Colon (tissue), 2 donors: ENCODE measurements around the gene NCKAP5.

Source experiments
- FAIRE-seq: peaks from 2 replicates; lab custom pipeline; 2012; peaks lifted over from hg19 to GRCh38; lab: Jason Lieb, UNC
- donor health status: control.
- donor health status: control.

NCKAP5 gene

DNA sequence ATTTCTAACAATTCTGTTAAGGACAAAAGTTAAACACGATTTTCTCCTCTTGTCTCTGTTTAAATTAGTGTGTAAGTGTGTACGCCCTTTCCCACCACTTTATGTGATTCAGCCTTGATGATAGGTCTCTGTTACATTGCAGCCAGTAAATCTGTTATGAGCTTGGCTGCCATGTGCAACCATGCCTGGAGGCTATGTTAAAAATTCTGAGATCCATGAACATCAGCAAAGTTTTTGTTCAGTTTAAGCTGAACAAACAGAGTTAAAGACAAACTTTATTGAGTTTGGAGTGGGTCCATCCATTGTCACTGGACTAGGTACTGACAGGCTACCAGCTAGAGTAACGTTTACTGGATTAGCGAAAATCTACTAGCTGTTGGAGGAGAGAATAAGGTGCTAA, 110.4 kb downstream of the NCKAP5 start:
- no peak for FAIRE-seq

DNA sequence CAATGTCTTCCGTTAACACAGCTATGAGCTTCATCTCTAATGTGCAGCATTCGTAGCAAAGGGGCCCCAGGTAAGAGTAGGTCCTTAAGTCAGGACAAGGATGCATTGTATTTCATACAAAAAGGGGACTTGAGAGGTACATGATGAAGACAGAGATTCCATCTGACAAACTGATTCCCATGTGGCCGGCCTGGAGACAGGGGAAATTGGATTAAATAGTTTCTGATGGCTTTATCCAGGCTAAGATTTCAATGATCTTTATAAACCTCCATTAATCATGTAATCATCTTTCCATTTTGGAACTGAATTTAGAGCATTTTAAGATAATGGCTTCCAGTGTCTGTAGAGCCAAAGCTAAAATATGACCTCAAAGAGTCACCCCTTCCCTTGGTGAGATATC, 111.3 kb downstream of the NCKAP5 start:
- no peak for FAIRE-seq

DNA sequence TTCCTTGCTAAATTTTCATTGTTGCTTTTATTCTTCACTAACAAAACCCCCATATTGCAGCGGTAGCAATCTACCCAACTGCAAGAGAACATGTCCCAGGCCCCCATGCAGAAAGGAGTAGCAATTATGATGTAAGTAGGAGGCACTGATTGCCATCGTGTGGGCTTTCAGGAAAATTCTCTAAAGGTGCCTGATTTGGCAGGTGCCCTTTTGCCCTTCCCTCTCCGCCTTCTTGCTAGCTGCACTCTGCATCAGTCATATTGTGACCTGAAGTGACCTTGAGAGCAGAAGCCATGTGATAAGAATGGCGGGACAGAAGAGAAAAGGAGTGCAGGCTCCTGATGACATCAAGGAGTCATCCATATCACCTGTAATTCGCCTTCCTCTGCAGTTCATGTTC, 112.1 kb downstream of the NCKAP5 start:
- FAIRE-seq: no peak

DNA sequence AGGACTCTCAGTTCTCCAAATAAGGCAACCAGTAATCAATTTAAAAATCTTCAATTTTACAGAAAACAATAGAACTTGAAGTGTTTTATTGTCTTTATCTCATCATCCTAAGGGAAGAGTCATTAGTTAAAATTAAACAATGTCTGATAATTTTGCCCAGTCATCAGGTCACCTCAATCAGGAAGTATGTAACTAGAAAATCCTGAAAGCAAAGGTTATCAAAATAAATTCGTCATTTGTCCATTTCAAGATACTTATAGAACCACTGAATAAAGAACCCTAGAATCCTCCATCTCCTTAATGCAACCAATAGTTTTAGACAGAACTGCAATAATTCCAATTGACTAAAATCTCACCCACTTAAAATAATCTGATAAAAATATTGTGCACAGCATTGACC, 115.2 kb downstream of the NCKAP5 start:
- no peak for FAIRE-seq

DNA sequence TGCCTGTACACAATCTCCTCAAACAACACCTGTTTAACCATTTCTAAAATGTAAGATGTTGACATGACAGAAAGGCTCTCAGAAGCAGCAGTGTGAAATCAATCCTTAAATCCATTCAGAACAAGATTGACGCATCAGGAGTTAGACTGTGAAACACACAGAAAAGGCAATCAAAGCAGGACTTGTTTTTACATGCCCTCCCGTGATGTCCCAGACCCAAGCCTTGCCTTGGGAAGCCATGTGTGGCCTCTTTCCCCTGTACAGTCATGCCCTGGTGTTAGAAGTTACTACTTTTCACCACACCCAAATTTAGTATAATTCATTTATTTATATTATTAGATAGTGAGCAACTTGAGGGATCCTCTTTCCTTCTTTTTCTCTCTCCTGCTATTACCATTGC, 115.7 kb downstream of the NCKAP5 start:
- no peak for FAIRE-seq

DNA sequence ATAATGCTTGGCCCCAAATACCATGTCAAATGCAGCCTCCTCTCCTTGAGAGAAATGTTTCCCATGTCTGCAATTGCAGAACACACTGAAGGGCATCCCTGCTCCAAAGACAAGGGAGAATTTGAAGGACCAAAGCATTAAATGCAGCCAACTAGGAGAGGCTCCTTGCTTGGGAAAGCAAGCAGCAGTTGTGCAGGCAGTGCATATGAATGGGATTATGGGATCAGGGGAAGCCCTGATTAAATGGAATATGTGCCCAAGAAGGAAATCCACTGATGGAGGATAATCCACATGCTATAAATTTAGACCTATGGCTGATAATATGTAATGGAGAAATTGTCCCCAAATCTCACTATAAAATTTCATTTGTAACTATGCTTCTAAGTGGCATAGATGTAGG, 116.1 kb downstream of the NCKAP5 start:
- FAIRE-seq: no peak

DNA sequence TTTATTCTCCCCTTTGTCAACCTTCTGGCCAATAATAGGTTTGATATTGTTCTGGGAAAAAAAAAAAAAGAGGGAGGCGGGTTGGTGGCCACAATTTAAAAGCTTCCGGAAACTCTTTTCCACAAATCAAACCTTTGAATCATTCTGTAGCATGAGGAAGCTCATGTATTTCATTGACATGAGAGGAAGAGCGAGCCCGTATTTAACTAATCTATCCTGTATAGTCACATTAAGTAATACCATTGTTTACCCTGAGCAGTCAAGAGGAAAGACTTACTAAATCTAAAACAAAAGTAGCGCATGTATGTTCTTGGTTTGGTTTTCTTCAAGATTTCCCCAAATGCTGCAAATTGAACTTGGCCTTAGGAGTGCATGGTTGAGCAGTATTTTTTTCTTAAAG, 120.1 kb downstream of the NCKAP5 start:
- no peak for FAIRE-seq

DNA sequence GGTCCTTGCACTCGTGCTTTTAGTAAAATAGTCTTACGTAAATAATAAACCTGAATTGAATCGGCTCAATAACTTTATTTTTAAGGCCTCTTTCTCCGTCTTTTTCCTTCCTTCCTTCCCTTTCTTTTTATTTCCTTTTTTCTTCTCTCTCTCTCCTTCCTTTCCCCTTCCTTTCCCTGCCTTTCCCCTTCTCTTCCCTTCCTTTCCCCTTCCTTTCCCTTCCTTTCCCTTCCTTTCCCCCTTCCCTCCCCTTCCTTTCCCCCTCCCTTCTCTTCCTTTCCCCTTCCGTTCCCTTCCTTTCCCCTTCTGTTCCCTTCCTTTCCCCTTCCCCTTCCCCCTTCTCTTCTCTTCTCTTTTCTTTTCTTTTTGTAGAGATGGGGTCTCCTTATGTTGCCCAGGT, 121.0 kb downstream of the NCKAP5 start:
- FAIRE-seq: no peak

DNA sequence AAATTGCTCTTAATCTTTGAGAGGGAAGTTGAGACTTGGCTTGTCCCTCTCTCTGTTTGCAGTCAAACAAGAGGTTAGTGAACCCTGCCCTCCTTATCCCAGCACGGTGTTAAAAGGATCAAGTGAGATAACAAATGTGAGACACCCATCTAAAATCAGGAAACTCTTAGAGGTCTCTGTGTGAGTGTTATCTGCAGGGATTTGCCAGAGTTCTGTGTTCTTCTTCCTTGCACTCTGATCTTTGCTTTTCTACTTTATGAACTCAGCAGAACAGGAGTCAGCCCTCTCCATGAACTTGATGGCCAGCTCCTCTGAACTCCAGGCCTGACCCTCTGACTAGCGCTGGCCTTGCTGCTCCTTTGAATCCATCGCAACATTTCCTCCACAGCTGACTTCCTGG, 123.8 kb downstream of the NCKAP5 start:
- no peak for FAIRE-seq

DNA sequence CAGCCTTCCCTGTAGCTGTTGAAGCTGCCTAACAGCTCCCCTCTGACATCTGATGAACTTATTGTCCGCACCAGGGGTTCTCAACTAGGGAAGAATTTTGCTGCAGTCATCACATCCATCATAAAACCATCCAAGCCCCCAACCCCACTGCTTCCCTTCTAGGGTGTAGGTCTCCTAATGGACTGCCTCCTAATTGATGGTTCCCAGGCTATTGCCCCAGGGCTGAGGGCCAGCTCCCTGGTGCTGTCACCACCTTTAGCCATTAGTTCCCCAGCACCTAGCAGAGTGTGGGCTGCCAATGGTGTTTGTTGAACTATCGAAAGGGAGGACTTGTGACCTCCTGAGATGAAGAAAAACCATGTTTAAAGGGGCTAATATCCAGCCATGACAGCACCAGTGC, 125.9 kb downstream of the NCKAP5 start:
- FAIRE-seq: no peak

DNA sequence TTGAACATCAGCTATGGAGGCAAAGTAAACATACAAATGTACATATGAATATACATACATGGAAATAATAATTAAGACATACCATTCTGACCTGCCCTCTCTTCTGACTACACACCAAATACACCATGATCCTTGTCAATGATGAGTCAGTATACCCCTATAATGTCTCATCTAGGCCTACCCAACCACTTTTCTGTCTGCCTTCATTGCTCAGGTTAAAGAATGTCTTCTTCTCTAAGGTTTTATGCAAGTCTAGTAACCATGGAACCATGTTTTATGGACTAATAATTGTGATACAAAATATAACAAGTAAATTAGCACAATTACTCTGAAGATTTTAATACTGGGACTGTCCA, 128.7 kb downstream of the NCKAP5 start:
- FAIRE-seq: no peak

DNA sequence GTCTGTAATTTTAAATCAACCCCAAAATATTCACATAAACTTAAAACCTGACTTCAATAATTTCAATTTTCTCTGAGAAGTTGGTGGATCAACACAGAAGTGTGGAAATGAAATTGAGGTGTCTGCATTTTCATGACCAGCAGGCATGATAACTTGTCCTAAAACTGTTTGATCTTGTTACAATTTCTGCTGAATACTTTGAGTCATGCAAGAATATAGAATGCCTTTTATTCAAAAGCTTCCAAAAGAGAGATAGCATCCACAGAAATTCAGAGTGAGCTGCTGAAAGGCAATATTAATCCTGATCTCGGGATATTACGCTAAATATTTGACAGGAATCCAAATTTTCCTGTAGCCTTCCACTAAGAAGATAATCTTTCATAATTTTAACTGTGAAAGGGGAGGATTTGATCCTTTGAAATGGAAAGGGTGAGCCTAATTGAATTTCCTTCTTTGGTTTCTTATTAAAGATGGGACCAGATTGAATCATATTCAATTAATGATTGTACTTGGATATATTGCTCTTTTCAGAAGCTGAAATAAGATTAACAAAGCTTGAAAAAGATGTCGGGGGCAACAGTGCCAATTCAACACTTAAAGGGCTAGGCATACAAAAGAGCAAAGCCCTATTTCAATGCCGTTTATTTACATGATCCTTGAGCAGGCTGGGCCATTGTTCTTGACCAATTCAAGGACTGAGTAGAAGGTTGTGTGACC, 129.3 kb downstream of the NCKAP5 start:
- no peak for FAIRE-seq

DNA sequence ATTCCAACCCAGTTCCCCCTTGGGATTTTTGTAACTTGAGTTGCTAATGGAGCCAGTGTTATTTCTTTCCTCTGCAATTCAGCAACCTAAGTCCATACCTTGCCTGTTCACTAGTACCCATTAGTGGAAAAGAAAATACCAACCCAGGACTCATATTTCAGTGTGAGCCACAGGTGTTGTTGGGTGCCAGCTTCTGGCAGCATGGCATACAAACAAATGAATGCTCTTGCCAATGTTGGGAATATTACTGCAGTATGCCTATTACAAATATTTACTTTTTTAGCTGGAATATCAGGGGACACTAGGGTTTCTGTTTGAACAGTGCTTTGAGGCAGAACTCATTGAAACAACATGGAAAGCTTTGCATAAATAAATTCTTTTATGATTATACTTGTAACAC, 130.2 kb downstream of the NCKAP5 start:
- FAIRE-seq: no peak

DNA sequence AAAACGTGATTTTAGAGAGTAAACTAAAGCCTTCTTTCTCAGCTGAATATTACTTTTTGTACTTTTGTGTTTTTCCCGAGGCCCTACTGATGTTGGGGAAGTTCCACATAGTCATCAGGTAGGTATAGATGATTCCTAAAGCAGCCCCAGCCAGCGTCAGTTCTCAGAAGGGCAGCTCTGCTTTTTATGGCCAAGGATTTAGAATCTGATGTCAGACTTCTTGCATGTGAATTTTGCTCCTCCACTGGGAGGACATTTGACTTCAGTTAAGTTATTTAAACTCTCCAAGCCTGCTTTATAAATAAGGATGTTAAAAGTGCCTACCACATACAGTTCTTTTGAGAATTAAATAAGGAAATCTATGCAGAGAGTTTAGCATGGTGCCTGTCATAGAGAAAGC, 130.8 kb downstream of the NCKAP5 start:
- no peak for FAIRE-seq

DNA sequence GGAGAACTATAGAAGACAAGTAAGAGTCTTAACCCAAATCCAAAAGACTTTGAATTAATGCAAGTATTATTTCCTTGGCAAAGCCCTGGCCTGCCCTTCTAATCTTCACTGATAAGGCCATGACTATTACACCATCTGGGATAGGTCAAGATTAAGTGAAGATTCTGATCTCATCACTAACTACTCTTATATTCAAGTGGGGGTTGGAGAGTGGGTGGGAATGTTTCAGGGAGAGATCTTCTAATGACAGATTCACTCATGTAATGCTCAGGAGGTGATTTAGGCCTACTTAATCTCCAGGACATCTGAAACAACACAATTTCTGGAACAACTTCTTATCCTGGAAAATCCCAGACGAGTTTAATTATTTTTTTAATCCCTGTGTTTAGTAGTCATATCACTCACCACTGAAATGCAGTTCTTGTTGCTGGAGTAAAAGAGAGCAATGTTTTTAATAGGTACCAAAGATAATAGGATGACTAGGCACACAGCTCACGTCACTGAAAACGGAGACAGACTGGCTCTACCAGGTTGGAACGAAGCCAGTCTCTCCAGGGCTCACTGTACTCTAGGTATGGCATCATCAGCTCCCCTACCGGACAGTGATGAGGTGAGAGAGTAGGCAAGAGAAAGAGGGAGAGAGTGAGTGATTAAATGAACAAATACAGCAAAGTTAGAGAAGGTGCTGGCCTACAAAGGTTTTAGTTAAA, 133.1 kb downstream of the NCKAP5 start:
- no peak for FAIRE-seq

DNA sequence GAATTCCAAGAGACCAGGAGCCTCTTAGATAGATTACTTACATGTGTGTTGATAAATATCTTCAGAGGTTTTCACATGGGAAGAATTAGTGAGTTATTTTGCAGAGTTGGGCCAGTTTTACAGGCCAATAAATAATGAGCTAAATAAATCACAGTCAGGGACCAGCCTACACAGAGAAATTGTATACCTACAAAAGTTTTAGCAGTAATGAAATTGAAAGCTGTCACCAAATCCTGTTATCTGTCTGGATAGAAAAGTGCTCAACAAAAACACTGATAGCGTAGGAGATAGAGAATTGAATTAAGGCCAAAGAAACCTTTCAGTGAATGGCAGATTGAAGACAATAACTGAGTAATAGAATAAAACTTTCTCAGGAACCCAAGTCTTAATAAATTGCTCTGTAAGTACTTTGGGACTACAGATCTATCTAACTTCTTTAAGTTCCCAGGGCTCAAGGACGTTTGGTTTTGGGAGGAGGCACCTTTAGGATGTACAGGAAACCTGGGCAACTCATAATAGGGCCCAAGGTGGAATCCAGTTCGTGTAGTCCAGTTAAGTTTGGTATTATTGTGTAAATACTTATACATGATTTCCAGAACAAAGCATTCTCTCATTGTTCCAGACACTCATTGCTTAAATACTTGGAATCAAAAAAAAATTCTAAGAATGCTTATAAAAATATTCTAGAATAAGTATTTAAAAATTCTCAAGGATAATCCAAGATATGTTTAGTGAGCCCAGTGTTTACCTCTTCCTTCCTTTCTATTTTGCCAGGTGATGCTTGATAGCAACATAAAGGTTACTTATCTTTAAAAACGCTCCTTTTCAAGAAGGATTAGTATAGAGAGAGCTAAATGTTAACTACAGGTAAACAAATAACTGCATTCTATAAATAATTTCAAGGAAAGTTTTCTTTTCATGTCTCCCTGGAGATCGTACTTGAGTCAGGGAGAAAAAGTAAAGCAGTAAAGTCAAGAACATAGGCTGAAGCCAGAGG, 134.5 kb downstream of the NCKAP5 start:
- no peak for FAIRE-seq

DNA sequence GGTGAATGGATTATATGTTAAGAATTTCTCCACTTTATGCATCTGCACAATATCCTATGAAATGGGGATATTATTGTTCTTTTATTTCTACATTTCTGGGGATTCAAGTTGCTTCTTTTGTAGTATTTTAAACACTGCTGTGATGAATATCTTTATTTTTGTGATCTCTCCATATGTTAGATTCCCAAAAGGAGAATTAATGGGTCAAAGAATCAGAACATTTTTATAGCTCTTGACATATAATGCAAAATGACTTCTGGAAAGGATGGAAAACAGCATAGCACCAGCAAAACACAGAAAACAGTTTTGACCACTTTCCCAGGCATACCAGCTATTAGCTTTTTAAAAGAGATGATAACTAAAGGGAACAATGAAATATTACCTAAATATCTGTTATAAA, 135.5 kb downstream of the NCKAP5 start:
- no peak for FAIRE-seq

DNA sequence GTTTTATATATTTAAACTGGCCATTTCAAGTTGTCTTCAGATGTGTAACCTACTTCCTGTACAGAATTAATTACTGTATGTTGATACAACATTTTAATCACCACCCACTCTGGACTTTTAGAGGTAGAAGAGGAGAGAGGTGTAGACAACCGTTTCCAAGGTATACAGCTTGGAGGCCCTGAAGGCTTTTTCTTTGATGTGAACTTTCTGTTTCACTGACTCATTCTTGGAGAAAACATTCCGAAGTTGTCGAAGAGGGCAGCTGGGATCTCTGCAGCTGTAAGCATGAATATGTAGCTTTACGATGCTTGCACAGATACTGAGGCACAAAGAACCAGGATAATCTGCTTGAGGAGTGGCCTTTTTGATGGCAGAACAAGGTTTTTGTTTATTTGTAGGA, 137.0 kb downstream of the NCKAP5 start:
- no peak for FAIRE-seq

DNA sequence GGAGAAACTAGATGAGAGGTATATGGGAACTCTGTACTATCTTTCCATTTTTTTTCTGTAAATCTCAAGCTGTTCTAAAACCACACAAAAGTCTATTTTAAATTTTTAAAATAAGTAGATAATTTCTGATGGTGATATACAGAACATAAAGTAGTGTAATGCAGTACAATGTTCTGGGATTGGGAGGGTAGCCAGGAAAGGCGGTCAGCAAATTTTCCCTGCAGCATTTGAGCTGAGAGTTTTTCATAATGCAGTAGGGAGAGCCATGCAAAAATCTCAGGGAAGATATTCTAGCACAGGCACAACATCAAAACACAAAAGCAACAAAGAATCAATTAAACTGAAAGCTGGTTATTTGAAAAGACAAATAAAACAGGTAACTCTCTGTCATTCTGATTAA, 141.5 kb downstream of the NCKAP5 start:
- no peak for FAIRE-seq

DNA sequence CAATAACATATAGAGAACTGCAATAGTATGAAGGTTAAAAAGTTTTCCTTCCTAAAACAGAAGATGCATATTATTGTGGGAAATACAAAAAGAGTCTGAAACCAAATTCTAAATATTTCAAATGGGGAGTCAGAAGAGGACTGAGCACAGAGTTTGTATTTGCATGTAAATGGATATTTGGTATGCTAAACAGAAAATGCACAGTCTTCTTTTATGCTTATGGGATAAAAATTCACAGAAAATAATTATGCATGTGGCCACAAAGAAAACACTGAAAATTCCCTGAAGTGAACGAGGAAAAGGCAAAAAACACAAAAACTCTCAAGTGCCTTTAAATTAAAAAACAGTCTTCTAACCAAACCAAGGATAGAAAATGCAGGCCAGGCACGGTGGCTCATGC, 142.7 kb downstream of the NCKAP5 start:
- FAIRE-seq: no peak

DNA sequence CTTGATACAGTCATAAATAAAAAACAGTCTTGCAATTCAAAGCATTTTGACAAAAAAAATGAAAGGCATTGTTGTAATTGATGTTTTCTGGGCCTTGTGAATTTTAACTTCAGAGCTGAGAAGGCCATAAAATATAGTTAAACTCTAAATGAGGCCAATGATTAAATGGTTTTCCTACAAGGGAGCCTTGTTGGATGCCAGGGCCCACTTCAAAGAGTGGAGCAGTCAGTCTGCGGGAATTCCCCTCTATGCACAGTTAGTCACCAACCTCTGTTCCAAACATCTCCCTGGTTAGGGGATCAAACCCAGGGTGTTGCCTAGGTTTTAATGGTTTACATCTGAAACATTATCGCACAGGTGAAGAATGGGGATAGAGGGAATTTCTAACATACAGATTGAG, 143.4 kb downstream of the NCKAP5 start:
- no peak for FAIRE-seq

DNA sequence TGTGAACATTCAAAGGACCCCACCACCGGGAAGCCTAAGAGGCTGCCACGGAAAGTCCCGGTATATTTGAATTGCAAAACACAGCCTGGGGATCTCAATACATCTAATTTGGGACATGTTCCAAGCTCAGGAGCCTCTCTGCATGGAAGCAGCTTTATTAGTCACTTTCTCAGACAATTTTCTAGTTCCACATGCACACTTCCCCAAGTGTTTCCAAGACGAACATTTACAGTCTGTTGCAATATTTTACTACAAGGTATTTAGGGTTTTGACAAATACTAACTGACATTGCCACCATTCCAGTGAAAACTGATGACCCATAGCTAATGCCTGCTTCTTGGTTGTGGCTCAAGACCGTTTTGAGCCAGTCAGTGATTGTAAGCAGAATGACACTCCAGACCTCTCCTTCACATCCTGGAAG, 145.3 kb downstream of the NCKAP5 start:
- FAIRE-seq: no peak
